Activated CD8-positive, alpha-beta memory T cell treated with anti-CD3 and anti-CD28 coated beads for 24 hours (primary cell): ENCODE data around the gene TCF7L2.
A peak's percentile ranks its signal among the peaks of the same experiment; 100 is the strongest.

Source experiments
- DNase-seq: peaks from one replicate; pipeline ENCODE4 v3.0.0-alpha.2; 2020

TCF7L2 gene

GRCh38 chr10:113068178-113068890 lies 118.3 kb downstream of the TCF7L2 start:
- DNase-seq, result no peak

GRCh38 chr10:113069595-113069994 lies 119.5 kb downstream of the TCF7L2 start:
- DNase-seq, result no peak

GRCh38 chr10:113071446-113071845 lies 121.4 kb downstream of the TCF7L2 start:
- no peak for DNase-seq

GRCh38 chr10:113073549-113074189 lies 123.6 kb downstream of the TCF7L2 start:
- DNase-seq, result no peak

GRCh38 chr10:113076949-113077348 lies 126.9 kb downstream of the TCF7L2 start:
- DNase-seq, result no peak

GRCh38 chr10:113078282-113078907 lies 128.3 kb downstream of the TCF7L2 start:
- no peak for DNase-seq

- no peak for DNase-seq
Measured at GRCh38 chr10:113080061-113080924, 130.2 kb downstream of the TCF7L2 start.

- DNase-seq, result no peak
Measured at GRCh38 chr10:113080925-113081229, 130.8 kb downstream of the TCF7L2 start.

GRCh38 chr10:113084031-113084430 lies 134.0 kb downstream of the TCF7L2 start:
- no peak for DNase-seq

- no peak for DNase-seq
Measured at GRCh38 chr10:113085776-113086175, 135.7 kb downstream of the TCF7L2 start.

GRCh38 chr10:113086282-113086681 lies 136.2 kb downstream of the TCF7L2 start:
- no peak for DNase-seq

GRCh38 chr10:113087165-113088029 lies 137.3 kb downstream of the TCF7L2 start:
- no peak for DNase-seq

- no peak for DNase-seq
Measured at GRCh38 chr10:113088194-113088593, 138.1 kb downstream of the TCF7L2 start.

- DNase-seq, result no peak
Measured at GRCh38 chr10:113089551-113089950, 139.5 kb downstream of the TCF7L2 start.

GRCh38 chr10:113091920-113092319 lies 141.9 kb downstream of the TCF7L2 start:
- DNase-seq, result no peak

- peak; percentile 52 for DNase-seq
Measured at GRCh38 chr10:113093188-113094113, 143.4 kb downstream of the TCF7L2 start.

GRCh38 chr10:113094114-113094486 lies 144.1 kb downstream of the TCF7L2 start:
- DNase-seq, result no peak

GRCh38 chr10:113095419-113096127 lies 145.5 kb downstream of the TCF7L2 start:
- DNase-seq, result peak; percentile 44

GRCh38 chr10:113096128-113096996 lies 146.3 kb downstream of the TCF7L2 start:
- peak; percentile 50 for DNase-seq

GRCh38 chr10:113097036-113097435 lies 147.0 kb downstream of the TCF7L2 start:
- no peak for DNase-seq
